ENCODE results near the gene SSBP4. TPM values are rescaled to one million over a fixed set of nuclear protein-coding genes. Genes with fewer than 3 reads are reported as not detected.

SSBP4 gene
- total and polyA plus RNA-seq, 9 of the 15 experiments (the other 6 are each of a cell fraction or from before 2014, with no cell fraction given): 1.1 to 189 (median 39.0) TPM

GRCh38 chr19:18438331-18439024 is 19.3 kb downstream of the SSBP4 start (continued):
- TF ChIP-seq HES1 (IDR thresholded peaks at IDR 0.05; ENCODE audit: low read depth) (0 out of 2 replicates have a peak, but pooled peaks have one; percentile 29), ATF7 (IDR thresholded peaks at IDR 0.05) (0 out of 2 replicates have a peak, but pooled peaks have one; percentile 34), MYNN (IDR thresholded peaks at IDR 0.05) (peak; percentile 92), MYNN (CRISPR knock-in tag; IDR thresholded peaks at IDR 0.05) (no peak), JUND (IDR thresholded peaks at IDR 0.05; ENCODE audit: borderline replicate concordance, low read depth, low read length) (no peak), JUND (tag; IDR thresholded peaks at IDR 0.05; ENCODE audit: borderline replicate concordance, low read depth, low read length) (peak; percentile 9; the same call in 1 of the 3 replicates), CEBPB (tag; IDR thresholded peaks at IDR 0.05) (no peak), ID3 (CRISPR knock-in tag; IDR thresholded peaks at IDR 0.05) (no peak), ID3 (tag; IDR thresholded peaks at IDR 0.05) (0 out of 2 replicates have a peak, but pooled peaks have one; percentile 53), ZNF212 (CRISPR knock-in tag; IDR thresholded peaks at IDR 0.05) (0 out of 2 replicates have a peak, but pooled peaks have one; percentile 18), RBM22 (IDR thresholded peaks at IDR 0.05; ENCODE audit: low read depth, low read length, poor library complexity, severe bottlenecking) (peak; percentile 85), ZNF592 (IDR thresholded peaks at IDR 0.05) (peak; percentile 76; the same call in 1 of the 2 replicates), ZNF740 (CRISPR knock-in tag; IDR thresholded peaks at IDR 0.05) (0 out of 2 replicates have a peak, but pooled peaks have one; percentile 59), ZNF740 (tag; IDR thresholded peaks at IDR 0.05) (no peak; a peak in 1 of 4 replicates), NFE2L1 (tag; IDR thresholded peaks at IDR 0.05; ENCODE audit: borderline replicate concordance, low read depth) (no peak), SMARCA5 (IDR thresholded peaks at IDR 0.05) (peak; percentile 38; the same call in 1 of the 2 replicates), PKNOX1 (IDR thresholded peaks at IDR 0.05) (no peak), SMARCE1 (IDR thresholded peaks at IDR 0.05) (peak; percentile 68; the same call in 1 of the 2 replicates)

All from K562 (cell line).